ENCODE data around the gene CCDC91.

- TF ChIP-seq, protein P1, sequence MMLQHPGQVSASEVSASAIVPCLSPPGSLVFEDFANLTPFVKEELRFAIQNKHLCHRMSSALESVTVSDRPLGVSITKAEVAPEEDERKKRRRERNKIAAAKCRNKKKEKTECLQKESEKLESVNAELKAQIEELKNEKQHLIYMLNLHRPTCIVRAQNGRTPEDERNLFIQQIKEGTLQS (CRISPR knock-in tag; conservative IDR thresholded peaks at IDR 0.05): no peak
- no peak for TF ChIP-seq MAX (CRISPR knock-in tag; IDR thresholded peaks at IDR 0.05)
- TF ChIP-seq ZNF317 (CRISPR knock-in tag; IDR thresholded peaks at IDR 0.05; ENCODE audit: borderline replicate concordance, low read depth): no peak
- no peak for TF ChIP-seq CTCF (IDR thresholded peaks at IDR 0.05)
- TF ChIP-seq TEAD1 (CRISPR knock-in tag; IDR thresholded peaks at IDR 0.05): no peak
- TF ChIP-seq NFE2L1 (CRISPR knock-in tag; IDR thresholded peaks at IDR 0.05): no peak
- no peak for TF ChIP-seq USF1 (CRISPR knock-in tag; IDR thresholded peaks at IDR 0.05)
- no peak for TF ChIP-seq ZBTB21 (CRISPR knock-in tag; IDR thresholded peaks at IDR 0.05; ENCODE audit: borderline replicate concordance)
- TF ChIP-seq, protein P2, sequence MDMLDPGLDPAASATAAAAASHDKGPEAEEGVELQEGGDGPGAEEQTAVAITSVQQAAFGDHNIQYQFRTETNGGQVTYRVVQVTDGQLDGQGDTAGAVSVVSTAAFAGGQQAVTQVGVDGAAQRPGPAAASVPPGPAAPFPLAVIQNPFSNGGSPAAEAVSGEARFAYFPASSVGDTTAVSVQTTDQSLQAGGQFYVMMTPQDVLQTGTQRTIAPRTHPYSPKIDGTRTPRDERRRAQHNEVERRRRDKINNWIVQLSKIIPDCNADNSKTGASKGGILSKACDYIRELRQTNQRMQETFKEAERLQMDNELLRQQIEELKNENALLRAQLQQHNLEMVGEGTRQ (CRISPR knock-in tag; IDR thresholded peaks at IDR 0.05): no peak
- no peak for TF ChIP-seq JUN (CRISPR knock-in tag; IDR thresholded peaks at IDR 0.05)
- no peak for TF ChIP-seq TP53 (CRISPR knock-in tag; IDR thresholded peaks at IDR 0.05)
- no peak for TF ChIP-seq CREM (CRISPR knock-in tag; IDR thresholded peaks at IDR 0.05)
- no peak for TF ChIP-seq ARID4B (CRISPR knock-in tag; IDR thresholded peaks at IDR 0.05; ENCODE audit: borderline replicate concordance)
Measured at GRCh38 chr12:28292699-28293098, 102.4 kb downstream of the CCDC91 start.
